Left hindlimb (tissue), 1 donor: ENCODE measurements around the gene IL2RA.
"Not testable (repeated sequence)": the region's sequence is repeated elsewhere in the genome, so short reads cannot be mapped to it uniquely, and the experiment has no call there.

Experiments
- DNase-seq: peaks from one replicate; pipeline ENCODE4 v3.0.0-alpha.2; 2018

IL2RA gene

GRCh38 chr10:5976512-5977470 lies 85.4 kb downstream of the IL2RA start:
- peak; percentile 47 for DNase-seq

- DNase-seq, result no peak
These were observed 86.3 kb downstream of the IL2RA start for GRCh38 chr10:5975641-5976473.

- DNase-seq, result no peak
These were observed 89.1 kb downstream of the IL2RA start for GRCh38 chr10:5973069-5973468.

GRCh38 chr10:5971886-5972285 lies 90.3 kb downstream of the IL2RA start:
- no peak for DNase-seq

GRCh38 chr10:5971315-5971832 lies 90.8 kb downstream of the IL2RA start:
- DNase-seq, result no peak

GRCh38 chr10:5970527-5970926 lies 91.6 kb downstream of the IL2RA start:
- DNase-seq, result no peak

- no peak for DNase-seq
These were observed 92.1 kb downstream of the IL2RA start for GRCh38 chr10:5970066-5970465.

GRCh38 chr10:5968681-5969453 lies 93.3 kb downstream of the IL2RA start:
- no peak for DNase-seq

GRCh38 chr10:5968037-5968680 lies 94.0 kb downstream of the IL2RA start:
- DNase-seq, result no peak

GRCh38 chr10:5965266-5965665 lies 96.9 kb downstream of the IL2RA start:
- no peak for DNase-seq

GRCh38 chr10:5964736-5965135 lies 97.4 kb downstream of the IL2RA start:
- DNase-seq, result no peak

GRCh38 chr10:5963591-5963990 lies 98.6 kb downstream of the IL2RA start:
- DNase-seq, result no peak

GRCh38 chr10:5963071-5963470 lies 99.1 kb downstream of the IL2RA start:
- no peak for DNase-seq

- not testable (repeated sequence) for DNase-seq
These were observed 99.7 kb downstream of the IL2RA start for GRCh38 chr10:5962358-5962940.

GRCh38 chr10:5961405-5962100 lies 100.6 kb downstream of the IL2RA start:
- no peak for DNase-seq

GRCh38 chr10:5960973-5961275 lies 101.2 kb downstream of the IL2RA start:
- DNase-seq, result not testable (repeated sequence)
